ENCODE measurements around the gene GPRC6A.

- TF ChIP-seq SIN3A (IDR thresholded peaks at IDR 0.05; ENCODE audit: low read depth) (no peak), SRF (IDR thresholded peaks at IDR 0.05; ENCODE audit: low read depth) (no peak), FOSL1 (IDR thresholded peaks at IDR 0.05; ENCODE audit: low read depth) (no peak), CTCF (IDR thresholded peaks at IDR 0.05 in 2 of 3, conservative IDR thresholded peaks at IDR 0.05 in 1 of 3; ENCODE audit: borderline replicate concordance in 1 of 3, insufficient read depth in 1 of 3, low read depth in 2 of 3, low read length in 2 of 3) (no peak), ELF1 (IDR thresholded peaks at IDR 0.05; ENCODE audit: borderline replicate concordance, low read depth) (no peak), ATF3 (IDR thresholded peaks at IDR 0.05) (no peak)
These were observed 48.9 kb upstream of the GPRC6A start for GRCh38 chr6:116877743-116878142.

Data from HCT116 (cell line).